ENCODE data around the gene CMC2.

GRCh38 chr16:81005610-81006161 lies 999 bp downstream of the CMC2 start:
- no peak for TF ChIP-seq NFRKB (IDR thresholded peaks at IDR 0.05)
- no peak for TF ChIP-seq FOXA1 (IDR thresholded peaks at IDR 0.05)
- no peak for TF ChIP-seq SP1 (IDR thresholded peaks at IDR 0.05)
